ENCODE measurements around the gene PRKG1.

The PRKG1 gene

GRCh38 chr10:51076299-51076841 is 2.1 kb downstream of the PRKG1 start:
- DNase-seq (ENCODE audit: low spot score) = no peak

DNA sequence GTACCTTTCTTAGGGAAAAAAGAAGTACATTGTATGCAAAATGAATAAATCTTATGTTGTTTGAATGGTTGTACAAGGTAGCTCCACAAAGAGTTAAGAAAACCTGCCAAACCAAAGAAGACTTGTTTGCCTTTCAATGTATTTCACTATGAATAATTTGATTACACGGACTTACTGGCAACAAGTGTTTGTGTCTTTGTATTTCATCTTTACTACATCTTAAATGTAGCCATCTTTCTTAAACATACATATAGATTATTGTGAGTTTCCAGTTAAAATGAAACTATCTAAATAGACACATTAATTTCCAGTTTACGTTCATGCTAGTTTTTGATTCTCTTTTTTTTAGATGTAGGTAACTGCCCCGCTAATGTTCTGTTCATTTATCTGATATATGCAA is 2.8 kb downstream of the PRKG1 start:
- DNase-seq (ENCODE audit: low spot score) = no peak

DNA sequence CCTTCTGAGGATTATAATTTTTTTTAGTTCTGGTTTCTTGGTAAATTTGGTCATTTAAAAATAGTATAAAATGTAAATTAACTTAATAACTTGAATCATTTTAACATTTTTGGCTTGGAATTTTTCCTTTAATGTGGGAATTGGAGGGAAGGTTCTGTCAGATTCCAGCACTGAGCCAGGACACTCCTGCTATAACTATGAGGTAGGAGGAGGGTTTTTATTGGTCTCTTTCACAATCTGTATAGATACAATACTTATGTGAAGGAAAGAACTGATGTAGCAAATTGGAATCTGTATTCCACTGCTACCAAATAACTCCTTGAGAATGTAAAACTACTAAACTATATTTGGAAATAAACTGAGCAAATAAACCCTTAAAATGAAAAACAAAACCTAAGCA is 3.2 kb downstream of the PRKG1 start:
- DNase-seq (ENCODE audit: low spot score) = no peak

DNA sequence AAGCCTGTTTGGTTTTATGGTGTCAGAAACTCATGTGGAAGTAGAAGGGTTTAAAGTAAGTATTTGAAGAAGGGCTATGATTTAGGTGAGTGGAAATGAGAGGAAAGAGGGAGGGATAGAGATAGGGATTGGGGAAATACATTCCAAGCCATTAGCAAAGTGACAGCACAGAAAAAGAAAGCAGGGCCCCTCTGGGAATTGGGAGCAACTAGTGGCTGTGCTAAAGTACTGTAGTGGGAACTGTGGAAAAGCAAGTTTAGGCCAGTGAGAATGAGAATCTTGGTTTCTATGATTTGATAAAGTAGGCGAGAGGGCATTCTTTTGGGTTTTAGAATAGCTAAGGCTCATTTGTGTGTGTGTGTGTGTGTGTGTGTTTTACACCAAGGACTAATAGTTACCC is 5.0 kb downstream of the PRKG1 start:
- DNase-seq (ENCODE audit: low spot score) = no peak

GRCh38 chr10:51079766-51080165 is 5.5 kb downstream of the PRKG1 start:
- no peak for DNase-seq (ENCODE audit: low spot score)

GRCh38 chr10:51080311-51081006 is 6.2 kb downstream of the PRKG1 start:
- DNase-seq (ENCODE audit: low spot score) = no peak

- no peak for DNase-seq (ENCODE audit: low spot score)
Observed at GRCh38 chr10:51082857-51083256, 8.6 kb downstream of the PRKG1 start.

DNA sequence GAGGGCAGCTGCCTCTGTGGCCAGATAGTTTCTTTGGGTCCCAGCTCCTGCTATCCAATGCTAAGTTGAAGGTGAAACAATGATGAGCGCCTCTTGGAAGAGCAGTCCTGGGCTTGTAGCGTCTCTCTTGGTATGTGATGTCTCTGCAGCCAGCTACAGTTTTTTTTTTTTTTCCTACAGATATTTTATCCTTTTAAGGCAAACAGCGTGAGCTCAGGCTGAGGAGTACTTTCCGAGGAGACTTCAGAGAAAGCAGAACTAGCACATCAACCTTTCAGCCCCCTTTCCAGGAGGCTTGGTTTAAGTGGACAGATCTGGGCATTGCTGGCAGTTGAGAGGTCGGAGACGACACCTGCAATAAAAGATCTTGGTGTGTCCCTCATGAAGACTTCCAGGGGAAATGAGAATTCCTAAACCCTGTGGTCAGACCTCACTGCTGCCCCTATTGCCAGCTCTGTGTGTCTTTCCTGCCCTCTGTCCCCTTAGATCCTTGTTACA is 9.1 kb downstream of the PRKG1 start:
- DNase-seq (ENCODE audit: low spot score) = no peak

GRCh38 chr10:51085204-51085603 is 10.9 kb downstream of the PRKG1 start:
- DNase-seq (ENCODE audit: low spot score) = no peak

- no peak for DNase-seq (ENCODE audit: low spot score)
Observed at GRCh38 chr10:51086710-51087109, 12.4 kb downstream of the PRKG1 start.

GRCh38 chr10:51087114-51087513 is 12.8 kb downstream of the PRKG1 start:
- DNase-seq (ENCODE audit: low spot score) = no peak

- DNase-seq (ENCODE audit: low spot score) = no peak
Observed at GRCh38 chr10:51090190-51090589, 15.9 kb downstream of the PRKG1 start.

DNA sequence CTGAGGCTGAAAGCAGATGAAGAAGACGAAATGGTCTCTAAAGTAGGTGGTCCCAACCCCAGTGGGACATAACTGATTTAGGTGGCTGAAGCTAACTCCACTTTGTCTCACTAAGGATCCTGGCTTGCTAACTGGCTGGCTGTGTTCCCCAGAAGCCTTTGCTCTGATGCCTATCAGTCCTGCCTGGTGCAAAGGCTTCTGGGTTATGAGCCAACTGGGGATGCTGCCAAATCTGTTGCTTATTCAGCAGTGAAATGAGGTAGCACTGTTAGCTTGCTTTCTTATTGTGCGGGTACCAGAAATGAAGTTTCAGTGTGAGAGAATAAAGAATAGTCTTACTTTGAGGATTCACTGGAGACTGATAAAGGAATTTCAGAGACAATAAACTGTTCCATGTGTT is 18.1 kb downstream of the PRKG1 start:
- no peak for DNase-seq (ENCODE audit: low spot score)

GRCh38 chr10:51095444-51095843 is 21.2 kb downstream of the PRKG1 start:
- no peak for DNase-seq (ENCODE audit: low spot score)

DNA sequence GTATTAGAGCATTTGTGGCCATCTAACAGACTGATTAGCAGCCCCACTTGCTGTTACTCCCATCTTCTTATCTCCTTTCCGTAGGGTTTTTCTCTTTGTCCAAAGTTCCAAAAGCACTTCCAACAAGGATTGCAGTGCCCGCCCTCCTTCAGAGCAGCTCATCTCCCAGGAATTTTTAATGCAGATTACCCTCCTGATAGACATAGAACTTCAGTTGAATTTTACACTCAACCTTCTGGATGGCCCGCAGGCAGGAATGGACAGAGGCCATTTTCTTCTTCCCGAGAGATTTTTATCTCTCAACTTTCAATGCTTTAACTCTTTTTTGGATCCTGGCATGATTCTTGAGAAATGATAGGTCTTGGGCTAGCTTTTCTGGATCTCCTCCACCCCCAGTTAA is 23.3 kb downstream of the PRKG1 start:
- no peak for DNase-seq (ENCODE audit: low spot score)

DNA sequence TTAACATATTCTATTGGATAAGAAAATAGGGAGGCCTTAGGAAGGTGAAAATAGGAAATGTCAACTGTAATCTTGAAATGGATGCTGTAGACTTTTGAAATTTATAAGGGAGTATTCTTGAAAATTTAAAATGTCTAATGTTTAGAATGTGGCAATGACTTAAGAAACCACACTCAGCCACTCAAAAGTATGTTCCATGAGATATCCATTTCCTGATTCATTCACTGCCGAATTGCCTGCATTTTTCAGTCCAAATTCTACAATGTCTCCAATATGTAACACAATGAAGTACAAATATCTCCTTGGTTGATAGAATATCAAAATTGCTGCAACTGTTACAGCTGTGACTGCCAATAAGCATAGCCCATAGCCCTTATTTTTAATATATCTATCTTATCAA is 25.9 kb downstream of the PRKG1 start:
- no peak for DNase-seq (ENCODE audit: low spot score)

GRCh38 chr10:51103554-51104217 is 29.4 kb downstream of the PRKG1 start:
- no peak for DNase-seq (ENCODE audit: low spot score)

DNA sequence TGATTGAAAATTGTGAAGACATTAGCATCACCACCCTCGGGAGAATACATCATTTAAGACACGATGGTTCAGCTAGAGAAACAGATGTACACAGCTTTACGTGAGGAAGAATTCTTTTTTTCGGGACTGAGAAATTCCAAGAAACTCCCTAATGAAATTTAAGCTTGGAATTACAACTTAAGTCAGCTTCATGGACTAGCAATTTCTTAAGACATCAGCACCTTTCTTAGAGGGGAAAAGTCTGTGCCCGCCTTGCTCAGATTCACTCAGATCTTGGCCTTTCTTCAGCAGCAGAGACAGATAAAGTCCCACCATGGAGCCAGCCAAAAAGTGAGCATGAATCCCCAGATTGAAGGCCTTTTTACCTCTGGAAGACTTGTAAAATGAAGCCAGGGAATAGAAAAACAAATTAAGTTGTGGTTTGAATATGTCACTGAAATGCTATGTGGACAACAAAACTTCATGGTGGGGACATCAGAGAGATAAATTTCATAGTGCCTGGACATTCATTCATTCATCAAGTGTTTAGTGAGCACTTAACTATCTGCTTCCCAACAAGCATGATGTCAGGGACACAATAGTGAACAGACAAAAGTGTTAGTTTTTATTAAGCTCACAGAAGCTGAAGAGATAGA is 32.1 kb downstream of the PRKG1 start:
- DNase-seq (ENCODE audit: low spot score) = no peak

DNA sequence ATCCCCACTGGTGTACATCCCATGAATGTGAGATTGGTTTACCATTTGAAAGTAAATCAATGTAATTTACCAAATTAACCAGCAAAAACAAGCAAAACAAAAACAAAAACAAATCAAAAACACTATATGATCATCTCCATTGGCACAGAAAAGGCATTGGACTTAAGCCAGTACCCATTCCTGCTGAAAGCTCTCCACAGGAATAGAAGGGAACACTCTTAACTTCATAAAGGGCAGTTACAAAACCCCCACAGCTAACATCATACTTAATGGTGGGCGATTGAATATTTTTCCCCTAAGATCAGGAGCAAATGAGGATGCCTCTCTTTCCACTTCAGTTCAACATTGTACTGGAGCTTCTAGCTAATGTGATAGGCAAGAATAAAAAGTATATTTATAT is 34.1 kb downstream of the PRKG1 start:
- DNase-seq (ENCODE audit: low spot score) = no peak

GRCh38 chr10:51109801-51110533 is 35.7 kb downstream of the PRKG1 start:
- DNase-seq (ENCODE audit: low spot score) = no peak

DNA sequence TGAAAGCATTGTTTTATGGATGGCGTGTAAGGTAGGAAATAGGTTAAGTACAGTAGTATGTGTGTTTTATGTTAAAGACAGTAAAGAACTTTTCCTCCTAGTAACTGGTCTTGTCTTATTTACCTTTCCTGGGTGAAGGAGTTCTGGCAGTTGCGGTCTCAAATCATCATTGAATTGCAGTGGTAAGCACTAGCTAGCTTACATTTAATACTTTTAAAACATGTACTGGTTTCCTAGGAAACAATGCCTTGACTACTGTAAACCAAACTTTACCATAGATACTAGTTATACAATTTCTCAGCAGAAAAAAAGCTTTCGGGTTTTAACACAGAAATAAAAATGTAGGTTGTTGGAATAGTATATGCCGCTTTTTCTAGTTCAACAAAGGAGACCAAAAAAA is 37.7 kb downstream of the PRKG1 start:
- DNase-seq (ENCODE audit: low spot score) = no peak

- DNase-seq (ENCODE audit: low spot score) = no peak
Observed at GRCh38 chr10:51113007-51113406, 38.7 kb downstream of the PRKG1 start.
